ENCODE measurements around the gene CRYBA1.
"Not testable (repeated sequence)": the region's sequence is repeated elsewhere in the genome, so short reads cannot be mapped to it uniquely, and the experiment has no call there.

The CRYBA1 gene, protein sequence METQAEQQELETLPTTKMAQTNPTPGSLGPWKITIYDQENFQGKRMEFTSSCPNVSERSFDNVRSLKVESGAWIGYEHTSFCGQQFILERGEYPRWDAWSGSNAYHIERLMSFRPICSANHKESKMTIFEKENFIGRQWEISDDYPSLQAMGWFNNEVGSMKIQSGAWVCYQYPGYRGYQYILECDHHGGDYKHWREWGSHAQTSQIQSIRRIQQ

DNA sequence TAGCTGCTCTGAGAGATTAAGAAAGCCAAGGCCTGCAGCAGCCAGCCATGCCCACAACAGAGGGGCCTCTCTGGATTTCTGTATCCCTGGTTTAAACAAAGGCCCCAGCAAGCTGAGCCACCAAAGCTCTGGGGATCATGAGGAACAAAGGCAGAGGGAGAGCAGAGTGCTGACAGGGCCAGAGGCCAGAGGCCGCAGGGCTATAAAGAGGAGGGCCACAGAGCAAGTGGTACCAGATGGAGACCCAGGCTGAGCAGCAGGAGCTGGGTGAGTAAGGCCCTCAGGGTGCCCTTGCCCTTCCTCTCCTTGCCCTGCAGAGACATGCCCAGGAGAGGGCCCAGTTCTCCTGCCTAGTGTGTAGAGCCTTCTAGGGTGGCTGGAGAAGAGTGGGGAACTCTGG lies at the start of gene CRYBA1:
Gene CRYBA1, plus strand, starts transcription at position 232 of the 400 bp plus-strand sequence. Its CDS starts 5 bp downstream, at position 237.
- no peak within 1 kb of the TSS for H3K4me3 ChIP-seq (ENCODE audit: low read depth, low read length)
- TF ChIP-seq, protein P1, sequence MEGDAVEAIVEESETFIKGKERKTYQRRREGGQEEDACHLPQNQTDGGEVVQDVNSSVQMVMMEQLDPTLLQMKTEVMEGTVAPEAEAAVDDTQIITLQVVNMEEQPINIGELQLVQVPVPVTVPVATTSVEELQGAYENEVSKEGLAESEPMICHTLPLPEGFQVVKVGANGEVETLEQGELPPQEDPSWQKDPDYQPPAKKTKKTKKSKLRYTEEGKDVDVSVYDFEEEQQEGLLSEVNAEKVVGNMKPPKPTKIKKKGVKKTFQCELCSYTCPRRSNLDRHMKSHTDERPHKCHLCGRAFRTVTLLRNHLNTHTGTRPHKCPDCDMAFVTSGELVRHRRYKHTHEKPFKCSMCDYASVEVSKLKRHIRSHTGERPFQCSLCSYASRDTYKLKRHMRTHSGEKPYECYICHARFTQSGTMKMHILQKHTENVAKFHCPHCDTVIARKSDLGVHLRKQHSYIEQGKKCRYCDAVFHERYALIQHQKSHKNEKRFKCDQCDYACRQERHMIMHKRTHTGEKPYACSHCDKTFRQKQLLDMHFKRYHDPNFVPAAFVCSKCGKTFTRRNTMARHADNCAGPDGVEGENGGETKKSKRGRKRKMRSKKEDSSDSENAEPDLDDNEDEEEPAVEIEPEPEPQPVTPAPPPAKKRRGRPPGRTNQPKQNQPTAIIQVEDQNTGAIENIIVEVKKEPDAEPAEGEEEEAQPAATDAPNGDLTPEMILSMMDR (IDR thresholded peaks at IDR 0.05; ENCODE audit: insufficient read depth, low read depth, low read length, missing control alignments) = no peak
- no peak for DNase-seq (ENCODE audit: low read depth)

DNA sequence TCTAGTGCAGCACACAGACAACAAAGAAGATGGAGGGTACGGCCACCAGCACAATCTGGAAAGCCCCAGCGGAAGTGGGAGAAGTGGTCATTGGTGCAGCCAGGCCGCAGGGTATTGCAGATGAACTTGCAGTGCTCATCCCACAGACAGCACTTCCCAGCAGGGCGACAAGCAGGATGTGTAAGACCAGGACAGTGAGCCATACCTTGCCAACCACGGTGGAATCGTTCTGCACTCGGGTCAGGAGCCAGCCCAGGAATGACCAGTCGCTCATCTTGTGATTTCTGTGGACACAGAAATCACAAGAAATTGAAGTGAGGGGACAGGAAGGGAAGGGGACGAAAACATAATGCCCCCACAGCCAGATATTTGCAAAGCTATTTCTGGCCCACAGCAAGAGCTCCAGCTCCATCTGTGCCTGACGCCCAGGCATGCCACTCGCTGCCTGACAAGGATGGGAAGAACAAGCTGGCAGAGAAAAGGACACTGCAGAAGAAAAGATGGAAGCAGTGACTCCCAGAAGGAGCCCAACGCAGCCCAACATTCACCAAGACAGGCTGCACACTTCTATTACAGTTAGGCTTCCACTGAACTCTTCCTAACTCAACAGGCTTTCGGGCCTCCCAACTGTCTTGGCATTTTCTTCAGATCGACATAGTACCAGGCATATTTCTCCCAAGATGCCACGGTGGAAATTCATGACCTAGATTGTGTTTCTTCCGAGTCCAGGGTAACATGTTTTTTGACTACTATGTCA lies 49.0 kb upstream of the CRYBA1 start:
- no peak overlapping the region for H3K4me3 ChIP-seq (ENCODE audit: low read depth, low read length)
- TF ChIP-seq, protein P1 (IDR thresholded peaks at IDR 0.05; ENCODE audit: insufficient read depth, low read depth, low read length, missing control alignments) = no peak
- peak; percentile 55 for DNase-seq (ENCODE audit: low read depth)

DNA sequence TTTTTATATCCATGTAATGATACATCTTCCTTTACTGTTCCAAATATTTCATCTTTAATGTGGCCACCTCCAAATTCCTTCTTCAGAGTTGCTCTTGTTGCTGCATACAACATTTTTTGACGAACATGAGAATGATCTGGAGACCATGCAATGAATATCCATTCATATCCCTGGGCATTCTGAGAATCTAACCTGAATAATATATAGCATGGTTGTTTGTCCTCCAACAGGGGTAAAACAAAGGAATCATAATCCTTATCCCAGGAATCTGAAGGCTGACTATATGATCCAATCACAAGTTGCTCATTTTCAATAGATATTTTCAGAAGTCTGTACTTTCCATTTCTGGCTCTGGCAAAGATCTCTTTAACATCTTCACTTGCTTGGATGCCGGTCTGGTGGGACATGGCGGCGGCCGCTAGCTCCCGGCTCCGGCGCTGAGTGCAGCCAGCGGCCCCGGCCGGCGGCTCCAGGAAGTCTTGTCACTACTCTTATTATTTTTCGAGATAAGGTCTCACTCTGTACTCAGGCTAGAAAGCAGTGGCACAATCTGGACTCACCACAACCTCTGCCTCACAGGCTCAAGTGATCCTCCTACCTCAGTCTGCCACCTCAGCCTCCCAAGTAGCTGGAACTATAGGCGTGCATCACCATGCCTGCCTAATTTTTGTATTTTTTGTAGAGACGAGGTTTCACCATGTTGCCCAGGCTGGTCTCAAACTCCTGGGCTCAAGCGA lies 42.4 kb upstream of the CRYBA1 start:
- DNase-seq (ENCODE audit: low read depth); H3K4me3 ChIP-seq (ENCODE audit: low read depth, low read length): not testable (repeated sequence)

DNA sequence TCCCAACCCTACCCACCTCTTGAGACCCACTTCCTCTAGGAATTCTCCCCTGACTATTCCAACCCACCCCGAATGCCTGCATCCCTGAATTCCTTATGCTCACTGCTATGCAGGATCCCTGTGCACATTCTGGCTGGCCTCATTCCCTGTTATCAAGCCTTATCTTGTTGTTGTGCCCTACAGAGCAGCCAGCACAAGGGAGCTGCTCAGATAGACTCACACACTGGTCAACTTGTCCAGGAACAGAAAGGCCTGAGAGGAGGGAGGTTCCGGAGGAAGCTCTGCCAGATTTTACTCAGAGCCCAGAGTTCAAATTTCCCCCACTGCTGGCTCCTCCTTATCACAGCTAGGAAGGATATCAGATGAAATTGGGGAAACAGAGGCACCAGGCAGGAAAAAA lies 41.6 kb upstream of the CRYBA1 start:
- TF ChIP-seq, protein P1 (IDR thresholded peaks at IDR 0.05; ENCODE audit: insufficient read depth, low read depth, low read length, missing control alignments) = no peak
- no peak for DNase-seq (ENCODE audit: low read depth)

DNA sequence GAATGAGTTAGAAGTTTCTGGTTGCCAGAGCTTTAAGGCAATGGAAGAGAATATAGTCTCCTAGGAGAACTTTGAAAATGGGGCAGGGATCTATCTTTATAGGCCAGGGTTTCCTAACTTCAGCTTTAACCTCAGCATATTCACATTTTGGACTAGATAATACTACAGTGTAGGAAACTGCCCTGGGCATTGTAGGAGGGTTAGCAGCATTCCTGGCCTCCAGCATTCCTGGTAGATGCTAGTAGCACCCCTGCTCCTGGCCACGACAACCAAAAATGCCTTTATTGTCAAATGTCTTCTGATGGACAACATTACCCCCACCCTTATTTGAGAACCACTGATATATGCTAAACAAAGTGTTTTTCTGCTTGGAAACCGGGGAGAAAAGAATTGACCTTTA lies 38.7 kb upstream of the CRYBA1 start:
- TF ChIP-seq, protein P1 (IDR thresholded peaks at IDR 0.05; ENCODE audit: insufficient read depth, low read depth, low read length, missing control alignments) = no peak
- no peak overlapping the region for H3K4me3 ChIP-seq (ENCODE audit: low read depth, low read length)
- no peak for DNase-seq (ENCODE audit: low read depth)

More for the DNA sequence above, 41.6 kb upstream of the CRYBA1 start:
- H3K4me3 ChIP-seq (ENCODE audit: low read depth, low read length) = no peak overlapping the region

DNA sequence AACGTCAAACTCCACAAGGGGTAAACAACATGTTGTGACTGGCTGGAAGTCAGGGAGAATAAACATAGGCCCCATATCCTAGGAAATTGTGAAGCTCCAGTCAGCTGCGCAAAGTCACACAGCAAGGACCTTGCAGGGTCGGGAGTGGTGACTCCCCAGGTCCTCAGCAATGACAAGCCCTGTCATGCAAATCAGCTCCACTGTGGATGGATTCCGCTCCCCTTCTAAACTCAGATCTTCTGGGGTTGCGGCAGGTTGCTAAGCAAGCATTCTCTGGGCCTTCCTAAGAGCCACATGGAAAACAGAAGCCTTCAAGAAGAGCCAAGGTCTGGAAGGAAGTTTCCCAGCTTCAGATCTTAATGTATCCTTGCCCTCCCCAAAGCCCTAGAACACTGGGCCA lies 37.6 kb upstream of the CRYBA1 start:
- no peak overlapping the region for H3K4me3 ChIP-seq (ENCODE audit: low read depth, low read length)
- TF ChIP-seq, protein P1 (IDR thresholded peaks at IDR 0.05; ENCODE audit: insufficient read depth, low read depth, low read length, missing control alignments) = no peak
- DNase-seq (ENCODE audit: low read depth) = no peak

DNA sequence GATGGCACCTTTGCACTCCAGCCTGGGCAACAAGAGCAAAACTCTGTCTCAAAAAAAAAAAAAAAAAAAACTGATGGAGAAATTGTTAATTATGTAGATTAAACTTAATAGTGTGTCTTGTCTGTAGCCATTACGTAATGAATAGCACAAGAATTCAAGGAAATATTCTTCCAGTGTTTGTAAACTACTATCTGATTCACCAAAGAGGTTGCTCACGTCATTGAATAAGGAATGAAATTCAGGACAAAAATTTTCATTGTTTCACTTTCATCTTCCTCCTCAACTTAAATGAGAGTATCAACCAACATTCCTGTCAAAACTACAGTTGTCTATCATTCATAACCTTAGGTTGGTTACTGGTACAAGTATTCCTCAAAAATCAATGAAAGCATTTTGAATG lies 35.8 kb upstream of the CRYBA1 start:
- TF ChIP-seq, protein P1 (IDR thresholded peaks at IDR 0.05; ENCODE audit: insufficient read depth, low read depth, low read length, missing control alignments) = no peak
- H3K4me3 ChIP-seq (ENCODE audit: low read depth, low read length) = no peak overlapping the region
- DNase-seq (ENCODE audit: low read depth) = no peak

Measured in GM12865 (cell line).